ENCODE results near the gene ZNF438. TPM values are rescaled to one million over a fixed set of nuclear protein-coding genes. Genes with fewer than 3 reads are reported as not detected.

Gene ZNF438
- total and polyA plus RNA-seq, 2 of the 8 experiments (the other 6 are each of a cell fraction or from before 2014, with no cell fraction given): 0.95 to 1.7 TPM

- TF ChIP-seq HDAC2 (IDR thresholded peaks at IDR 0.05; ENCODE audit: borderline replicate concordance in 1 of 2, low read depth in 2 of 2, low read length in 2 of 2) (no peak), SP1 (IDR thresholded peaks at IDR 0.05; ENCODE audit: low read depth, low read length) (peak; percentile 61; the same call in 1 of the 2 replicates), EZH2 (IDR thresholded peaks at IDR 0.05; ENCODE audit: low read depth, low read length, severe bottlenecking) (no peak), RFX5 (IDR thresholded peaks at IDR 0.05; ENCODE audit: borderline replicate concordance, low read depth, low read length) (no peak)
These were observed 4.5 kb upstream of the ZNF438 start (continued) for GRCh38 chr10:31036209-31036608.
